Stimulated activated CD4-positive, alpha-beta T cell treated with anti-CD3 and anti-CD28 coated beads, Interleukin-2, amount 100 ng/mL, for 4 hours (primary cell): Measurements from ENCODE around the gene E2F6.

Experiments used
- DNase-seq: peaks from one replicate; pipeline ENCODE4 v3.0.0-alpha.2; 2020; ENCODE audit warnings: low read depth

Gene E2F6

DNA sequence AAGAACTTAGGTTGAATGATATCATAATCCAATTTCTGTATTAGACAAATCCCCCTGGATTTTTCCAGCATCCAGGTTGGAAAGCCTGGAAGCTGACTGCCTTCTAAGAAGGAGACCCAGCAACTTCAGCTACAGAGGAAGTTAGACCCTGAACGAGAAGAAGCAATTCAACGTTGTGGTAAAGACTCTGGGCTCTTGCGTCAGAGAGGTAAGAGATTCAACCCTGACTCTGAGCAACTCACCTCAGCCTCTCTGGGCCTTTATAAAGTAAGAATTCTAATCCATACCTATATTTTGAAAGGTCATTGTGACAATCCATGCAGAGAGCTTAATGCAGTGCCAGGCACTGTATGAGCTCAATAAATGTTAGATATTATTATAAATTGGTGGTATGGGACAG, 9.7 kb downstream of the E2F6 start:
- no peak for DNase-seq

DNA sequence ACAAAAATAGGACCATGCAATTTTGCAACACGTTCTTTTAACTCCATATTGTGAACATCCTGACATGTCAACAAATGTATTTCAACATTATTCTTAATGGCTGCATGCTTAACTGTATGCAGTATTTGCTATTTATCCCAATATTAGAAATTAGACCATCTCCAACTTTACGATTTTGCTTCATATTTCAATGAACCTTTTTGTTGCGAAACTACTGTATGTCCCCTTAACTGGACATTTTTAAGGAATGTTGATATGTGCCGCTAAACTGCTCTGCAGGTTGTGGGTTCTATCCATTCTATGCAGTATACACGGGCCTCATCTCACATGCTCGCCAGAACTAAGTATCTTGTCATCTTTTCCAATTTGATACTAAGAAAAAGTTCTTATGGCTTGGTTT, 11.1 kb downstream of the E2F6 start:
- DNase-seq: no peak

DNA sequence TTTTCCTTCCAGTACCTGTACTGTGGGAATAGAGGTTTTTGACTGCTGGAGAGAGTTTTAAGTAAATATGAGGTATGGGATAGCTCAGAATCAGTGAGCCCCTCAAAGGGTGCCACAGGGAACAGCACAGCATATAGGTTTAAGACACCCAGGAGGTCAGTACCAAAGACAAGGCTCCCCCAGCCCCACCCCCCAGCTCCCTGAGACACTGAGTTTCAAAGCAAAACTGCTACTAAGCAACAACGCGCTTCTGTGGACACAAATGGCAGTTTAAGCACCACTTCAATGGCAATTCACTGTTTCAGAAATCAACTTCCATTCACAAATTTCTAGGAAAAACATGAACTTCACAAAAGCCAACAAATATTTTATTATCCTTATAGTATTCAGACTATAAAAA, 15.2 kb downstream of the E2F6 start:
- DNase-seq: no peak

DNA sequence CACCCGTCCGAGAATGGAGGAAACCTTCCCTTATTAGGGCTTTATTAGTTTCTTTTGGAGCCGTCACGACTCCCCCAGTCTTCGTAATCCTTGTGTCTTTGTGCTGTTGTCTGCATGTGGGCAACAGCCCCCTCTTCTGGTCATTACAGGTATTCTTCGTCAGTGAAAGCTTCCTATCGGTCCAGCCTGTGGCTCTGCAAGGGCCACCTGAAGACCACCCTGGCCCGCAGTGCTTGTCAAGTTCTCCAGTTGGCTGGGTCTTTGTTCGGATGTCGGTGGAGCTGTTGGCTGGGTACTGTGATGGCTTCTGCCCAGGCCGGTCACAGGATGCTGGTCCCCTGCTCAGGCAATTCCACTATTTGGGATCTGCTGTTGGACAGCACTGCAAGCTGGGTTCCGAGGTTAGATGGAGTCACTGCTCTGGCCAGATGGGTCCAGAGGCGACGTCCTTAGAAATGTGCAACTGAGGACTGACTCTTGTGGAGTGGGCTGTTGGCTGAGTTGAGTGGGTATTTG, 19.2 kb downstream of the E2F6 start:
- DNase-seq: peak; percentile 19

DNA sequence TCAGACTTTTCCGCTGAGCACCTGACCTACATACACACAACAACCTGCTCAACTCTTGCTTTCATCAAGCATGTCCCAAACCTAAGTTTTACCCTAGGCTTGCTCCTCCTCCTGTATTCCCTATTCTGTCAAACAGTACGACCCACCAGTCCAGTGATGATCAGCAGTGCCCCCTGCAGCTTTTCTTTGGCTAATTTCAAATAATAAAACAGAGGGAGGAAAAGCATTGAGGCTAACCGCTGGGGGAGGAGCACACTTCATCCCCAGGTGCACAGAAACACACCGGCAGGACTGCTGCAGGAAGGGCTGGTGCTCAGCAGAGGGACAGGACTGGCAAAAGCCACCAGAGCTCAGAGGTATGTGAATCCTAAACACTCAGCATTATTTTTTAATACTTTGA, 21.2 kb downstream of the E2F6 start:
- no peak for DNase-seq

DNA sequence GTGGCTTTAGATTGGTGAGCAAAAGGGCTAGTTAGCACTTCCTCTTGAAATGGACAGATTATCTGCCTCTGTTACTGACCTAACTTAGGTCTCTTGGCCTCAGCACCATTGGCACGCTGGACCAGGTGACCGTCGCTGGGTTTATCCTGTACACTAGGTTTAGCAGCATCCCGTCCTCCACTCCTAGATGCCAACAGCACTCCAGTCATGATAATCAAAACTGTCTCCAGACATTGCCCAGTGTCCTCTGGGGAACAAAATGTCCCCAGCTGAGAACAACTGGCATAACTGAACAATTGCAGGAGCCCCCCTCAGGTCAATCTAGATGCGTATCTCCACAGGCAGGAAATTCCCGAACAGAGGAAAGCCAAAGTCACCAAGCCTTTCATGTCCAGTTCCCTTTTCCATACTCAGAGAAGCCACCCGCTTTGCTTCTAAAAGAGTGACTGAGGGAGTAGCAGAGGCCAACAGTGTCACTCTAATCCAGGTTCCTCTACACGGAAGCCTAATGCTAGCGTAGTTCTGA, 27.3 kb downstream of the E2F6 start:
- no peak for DNase-seq

DNA sequence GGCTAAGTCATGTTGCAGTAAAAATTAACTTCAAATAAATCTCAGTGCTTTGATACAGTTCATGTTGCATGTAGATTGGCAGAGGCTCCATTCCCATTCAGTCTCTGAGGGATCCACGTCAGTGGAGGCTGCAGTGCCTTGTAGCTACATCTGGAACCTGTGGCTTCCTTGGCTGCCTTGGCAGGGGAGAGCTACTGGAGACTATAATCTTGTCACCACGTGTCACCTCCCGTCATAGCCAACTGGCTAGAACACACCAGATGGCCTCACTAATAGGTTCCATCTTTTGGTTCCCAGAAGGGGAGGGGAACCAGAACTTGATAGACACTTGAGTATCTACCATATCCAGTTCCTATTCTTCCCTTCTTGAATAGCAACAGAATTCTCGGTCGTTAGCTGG, 28.4 kb downstream of the E2F6 start:
- DNase-seq: no peak

DNA sequence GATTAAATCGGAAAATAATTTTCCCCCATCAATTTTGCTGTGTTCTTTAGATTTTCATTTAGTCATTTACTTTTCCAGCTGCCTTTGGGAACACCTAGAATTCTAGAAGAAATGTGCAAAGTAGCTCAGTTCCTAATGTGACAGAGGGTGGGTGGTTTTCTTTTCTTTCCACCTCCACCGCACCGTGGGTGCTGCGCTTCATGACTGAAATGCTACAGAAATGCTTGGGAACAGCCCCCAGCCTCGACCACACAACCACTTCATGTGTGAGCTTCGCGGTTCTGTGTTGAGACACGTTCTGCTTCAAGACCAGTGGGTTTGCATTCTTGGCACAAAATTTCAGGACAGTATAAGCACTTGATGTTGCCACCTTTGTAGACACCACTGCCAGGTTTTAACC, 30.9 kb downstream of the E2F6 start:
- DNase-seq: no peak

DNA sequence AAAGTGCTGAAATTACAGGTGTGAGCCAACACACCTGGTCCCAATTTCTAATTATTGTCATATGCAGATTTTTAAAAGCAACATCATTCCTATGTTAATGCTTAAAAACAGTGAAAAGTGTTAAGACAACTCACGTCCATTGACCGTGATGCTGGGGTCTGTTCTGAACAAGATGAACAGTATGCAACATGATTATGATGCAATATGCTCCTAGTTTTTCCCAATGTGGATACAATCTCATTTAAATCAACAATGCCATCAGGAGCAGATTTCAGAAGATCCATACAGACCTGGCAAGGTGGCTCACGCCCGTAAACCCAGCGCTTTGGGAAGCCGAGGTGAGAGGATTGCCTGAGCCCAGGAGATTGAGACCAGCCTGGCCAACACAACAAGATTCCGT, 31.5 kb downstream of the E2F6 start:
- DNase-seq: no peak

DNA sequence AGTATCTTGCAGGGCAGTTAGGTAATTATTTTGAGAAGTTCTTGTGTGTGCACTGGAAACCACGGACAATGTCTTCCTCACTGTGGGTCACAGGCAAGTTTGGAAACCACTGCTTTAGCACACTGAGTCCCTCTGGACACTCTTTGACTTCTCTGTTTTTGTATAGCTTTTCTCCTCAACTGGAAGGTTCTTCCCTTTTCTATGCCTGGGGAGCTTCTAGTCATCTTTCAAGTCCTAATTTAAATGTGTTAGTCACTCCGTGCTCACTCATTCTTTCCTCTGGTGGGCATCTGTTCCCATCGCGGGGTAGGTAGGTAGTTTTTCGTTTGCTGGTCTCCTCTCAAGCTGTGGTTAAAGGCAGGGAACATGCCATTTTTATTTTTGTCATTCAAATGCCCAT, 32.1 kb downstream of the E2F6 start:
- DNase-seq: no peak

DNA sequence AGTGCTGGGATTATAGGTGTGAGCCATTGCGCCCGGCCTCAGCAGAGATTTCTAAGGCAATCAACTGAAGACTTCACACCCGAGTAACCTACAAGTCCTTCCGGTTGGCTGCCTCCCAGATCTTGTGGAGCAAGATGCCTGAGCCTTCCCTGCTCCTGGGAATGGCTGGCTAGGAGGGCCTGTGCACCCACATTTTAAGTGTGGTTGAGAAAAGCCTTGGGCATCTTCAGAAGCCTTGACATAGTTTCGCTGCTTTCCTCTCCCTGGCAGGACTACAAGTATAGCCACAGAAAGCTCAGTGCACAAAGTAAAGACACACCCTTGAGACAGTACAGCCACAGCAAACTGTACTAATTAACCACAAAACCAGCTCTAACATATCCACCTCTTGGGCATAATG, 35.2 kb downstream of the E2F6 start:
- DNase-seq: no peak

DNA sequence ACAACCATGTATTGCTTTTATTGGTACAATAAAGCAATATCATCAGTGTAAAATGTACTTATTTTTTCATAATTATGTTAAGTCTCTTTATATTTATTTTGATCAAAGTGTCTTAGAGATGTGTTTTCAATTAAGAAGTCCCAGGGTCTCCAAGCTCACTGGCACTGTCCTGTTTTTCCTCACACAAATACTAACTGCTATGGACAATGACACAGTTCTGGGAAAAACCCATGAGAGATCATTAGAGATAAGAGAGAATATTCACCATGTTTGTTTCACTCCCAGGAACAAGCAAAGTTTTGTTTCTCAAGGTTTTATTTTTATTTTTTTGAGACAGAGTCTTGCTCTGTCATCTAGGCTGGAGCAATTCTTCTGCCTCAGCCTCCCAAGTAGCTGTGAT, 38.7 kb downstream of the E2F6 start:
- no peak for DNase-seq

DNA sequence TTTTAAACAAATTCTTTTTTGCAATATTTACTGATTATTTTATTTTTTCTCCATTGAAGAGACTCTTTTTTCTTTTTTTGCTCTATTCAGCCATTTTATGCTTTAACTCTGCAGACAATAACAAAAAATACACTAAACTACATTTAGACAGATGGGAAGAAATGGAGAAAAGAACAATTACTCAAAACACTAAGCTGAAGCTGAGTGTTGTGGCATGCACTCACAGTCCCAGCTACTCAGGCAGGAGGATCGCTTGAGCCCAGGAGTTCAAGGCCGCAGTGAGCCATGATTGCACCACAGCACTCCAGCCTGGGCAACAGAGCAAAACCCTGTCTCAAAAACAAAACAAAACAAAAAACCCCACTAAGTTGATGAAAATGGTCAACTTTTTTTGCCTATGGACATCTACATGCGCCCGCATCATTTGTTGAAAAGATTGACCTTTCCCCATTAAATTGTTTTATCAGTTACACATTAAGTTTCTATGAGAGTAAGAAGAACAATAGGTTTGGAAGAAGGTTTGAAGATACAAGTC, 43.0 kb downstream of the E2F6 start:
- no peak for DNase-seq

DNA sequence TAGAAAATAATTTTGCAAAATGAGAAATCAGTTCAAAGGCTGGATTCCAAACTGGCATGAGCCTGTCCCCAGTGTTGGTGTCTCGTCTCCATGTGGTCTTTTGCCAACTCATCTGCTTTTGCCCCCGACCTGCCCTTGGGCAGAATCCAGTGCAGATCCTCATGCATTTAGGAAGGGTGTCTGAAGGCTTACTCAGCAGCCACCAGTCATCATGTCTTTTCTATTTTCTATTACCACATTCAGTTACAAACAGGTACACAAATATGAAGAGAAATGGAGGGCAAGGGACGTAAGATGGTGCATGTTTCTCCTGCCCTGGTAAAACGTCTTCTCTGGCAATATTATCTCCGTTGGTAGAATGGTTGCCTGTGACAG, 43.5 kb downstream of the E2F6 start:
- no peak for DNase-seq

DNA sequence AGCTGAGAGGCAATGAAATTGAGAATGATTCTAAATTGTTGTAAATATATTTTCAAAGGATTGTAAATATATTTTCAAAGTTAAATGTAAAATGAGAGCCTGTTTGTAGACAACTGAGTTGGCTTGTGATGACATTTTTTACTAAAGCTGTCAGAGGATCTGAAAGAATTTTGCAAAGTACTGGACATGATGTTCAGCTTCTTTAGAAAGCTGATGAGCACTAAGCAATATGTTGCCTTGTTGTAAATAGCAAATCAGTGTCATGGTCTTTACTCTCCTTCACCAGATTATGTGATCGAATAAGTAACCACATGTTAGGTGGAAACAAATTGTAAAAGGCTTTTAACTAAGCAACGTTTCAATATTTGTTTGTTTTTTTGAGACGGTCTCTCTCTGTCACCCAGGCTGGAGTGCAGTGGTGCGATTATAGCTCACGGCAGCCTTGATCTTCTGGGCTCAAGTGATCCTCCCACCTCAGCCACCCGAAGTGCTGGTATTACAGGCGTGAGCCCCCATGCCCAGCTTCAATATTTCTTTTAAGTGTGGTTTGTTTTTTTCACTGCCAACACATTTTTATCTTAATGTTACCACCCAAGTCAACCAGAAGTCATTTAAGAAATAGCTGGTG, 44.0 kb downstream of the E2F6 start:
- DNase-seq: no peak

DNA sequence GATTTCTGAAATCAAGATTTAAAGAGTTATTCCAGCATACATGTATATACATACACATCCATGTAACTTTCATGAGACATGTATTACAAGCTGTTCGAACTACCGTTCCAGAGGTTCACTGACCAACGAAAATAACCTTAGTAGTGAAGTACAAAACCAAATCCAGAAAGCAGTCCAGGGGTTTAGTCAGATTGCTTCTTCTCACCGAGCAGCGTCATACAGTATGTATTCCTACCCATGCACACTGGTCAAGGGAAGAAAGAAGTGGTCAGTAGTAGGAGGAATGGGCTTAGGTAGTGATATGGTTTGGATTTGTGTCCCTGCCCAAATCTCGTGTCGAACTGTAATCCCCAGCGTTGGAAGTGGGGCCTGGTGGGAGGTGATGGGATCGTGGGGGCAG, 45.3 kb downstream of the E2F6 start:
- no peak for DNase-seq

DNA sequence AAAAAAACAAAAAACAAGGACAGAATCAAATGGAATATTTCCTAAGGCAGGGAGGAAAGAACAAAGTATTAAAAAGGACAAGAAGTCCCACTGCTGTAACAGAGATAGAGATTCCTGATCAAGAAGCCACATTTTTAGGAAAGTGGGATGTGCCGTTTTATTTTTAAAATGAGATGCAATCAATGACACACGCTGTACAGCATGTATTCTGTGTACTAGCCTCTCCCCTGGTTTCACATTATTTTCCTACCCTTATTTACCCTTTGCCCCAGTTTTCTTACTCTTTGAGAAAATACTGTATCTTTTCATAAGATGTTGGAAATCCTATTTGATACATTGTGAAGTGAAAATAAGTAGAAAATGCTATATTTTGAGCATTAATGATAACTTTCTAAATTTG, 45.8 kb downstream of the E2F6 start:
- DNase-seq: no peak

DNA sequence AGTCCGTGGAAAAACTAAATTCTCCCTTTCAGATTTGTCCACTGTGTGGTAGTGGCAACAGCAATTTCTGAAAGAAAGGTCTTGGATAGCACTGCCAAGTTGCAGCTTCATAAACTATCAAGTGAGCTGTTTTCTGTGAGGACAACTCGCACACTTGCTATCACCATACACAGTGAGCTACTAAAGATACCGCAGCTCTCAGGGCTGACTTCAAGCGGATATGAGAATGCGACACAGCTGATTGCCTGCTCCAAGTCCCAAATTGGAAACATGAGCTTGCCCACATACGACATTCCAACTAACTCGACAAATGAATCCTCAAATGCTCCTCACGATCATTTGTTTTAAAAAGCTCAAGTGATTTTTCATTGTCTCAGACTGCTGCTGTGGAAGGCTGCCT, 46.2 kb downstream of the E2F6 start:
- DNase-seq: no peak

DNA sequence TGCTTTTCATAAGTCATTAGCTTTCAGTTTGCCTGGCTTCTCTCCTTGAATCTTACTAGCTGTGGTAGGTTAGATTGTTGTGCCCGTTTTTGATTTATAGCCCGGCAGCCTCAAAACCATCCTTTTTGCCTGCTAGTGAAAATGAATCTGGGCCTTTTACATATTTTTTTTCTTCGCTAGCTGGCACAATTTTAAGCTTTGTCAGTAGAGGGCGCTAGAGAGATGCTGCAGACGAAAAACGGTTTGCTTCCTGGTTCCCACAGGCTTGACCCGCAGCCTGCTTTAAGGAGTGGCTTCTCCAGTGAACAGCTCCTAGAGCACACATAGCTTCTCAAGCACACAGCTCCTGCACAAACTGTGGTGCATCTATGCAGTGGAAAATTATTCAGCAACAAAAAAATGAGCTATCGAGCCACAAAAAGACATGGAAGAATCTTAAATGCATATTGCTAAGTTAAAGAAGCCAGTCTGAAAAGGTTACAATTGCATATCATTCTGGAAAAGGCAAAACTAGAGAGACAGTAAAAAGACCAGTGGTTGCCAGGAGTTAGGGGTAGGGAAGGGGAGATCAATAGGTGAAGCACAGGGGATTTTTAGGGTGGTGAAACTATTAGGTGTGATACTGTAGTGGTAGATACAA, 47.9 kb downstream of the E2F6 start:
- no peak for DNase-seq

DNA sequence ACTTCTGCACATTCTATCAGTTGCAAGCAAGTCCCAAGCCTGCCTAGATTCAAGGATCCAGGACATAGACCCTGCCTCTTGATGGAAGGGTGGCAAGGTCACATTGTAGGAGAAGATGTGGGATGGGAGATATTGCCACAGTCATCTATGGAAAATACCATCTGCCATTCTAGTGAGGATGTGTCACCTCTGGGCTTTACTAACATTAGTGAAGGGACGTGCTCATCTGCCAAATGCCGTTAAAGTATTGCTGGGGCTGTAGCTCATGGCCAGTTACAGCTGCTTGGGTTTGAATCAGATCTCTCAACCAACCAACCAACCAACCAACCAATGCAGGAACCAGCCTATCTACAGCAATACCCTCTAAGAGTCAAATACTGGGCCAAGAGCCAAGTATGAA, 49.0 kb downstream of the E2F6 start:
- no peak for DNase-seq

DNA sequence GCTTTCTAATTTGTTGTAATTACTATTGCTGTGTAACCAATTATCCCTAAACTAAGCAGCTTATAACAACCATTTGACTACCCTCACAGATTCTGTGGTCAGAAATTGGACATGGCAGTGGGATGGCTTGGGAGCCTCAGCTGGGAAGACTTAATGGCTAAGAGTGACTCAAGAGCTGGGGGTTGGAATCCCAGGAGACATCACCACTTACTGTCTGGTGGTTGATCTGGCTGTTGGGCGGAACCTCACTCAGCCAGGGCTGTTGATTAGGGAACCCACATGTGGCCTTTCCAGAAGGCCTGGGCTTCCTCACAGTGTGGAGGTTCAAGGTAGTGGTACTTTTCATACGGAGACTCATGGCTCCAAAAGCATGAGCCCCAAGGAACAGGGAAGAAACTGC, 49.8 kb downstream of the E2F6 start:
- no peak for DNase-seq

DNA sequence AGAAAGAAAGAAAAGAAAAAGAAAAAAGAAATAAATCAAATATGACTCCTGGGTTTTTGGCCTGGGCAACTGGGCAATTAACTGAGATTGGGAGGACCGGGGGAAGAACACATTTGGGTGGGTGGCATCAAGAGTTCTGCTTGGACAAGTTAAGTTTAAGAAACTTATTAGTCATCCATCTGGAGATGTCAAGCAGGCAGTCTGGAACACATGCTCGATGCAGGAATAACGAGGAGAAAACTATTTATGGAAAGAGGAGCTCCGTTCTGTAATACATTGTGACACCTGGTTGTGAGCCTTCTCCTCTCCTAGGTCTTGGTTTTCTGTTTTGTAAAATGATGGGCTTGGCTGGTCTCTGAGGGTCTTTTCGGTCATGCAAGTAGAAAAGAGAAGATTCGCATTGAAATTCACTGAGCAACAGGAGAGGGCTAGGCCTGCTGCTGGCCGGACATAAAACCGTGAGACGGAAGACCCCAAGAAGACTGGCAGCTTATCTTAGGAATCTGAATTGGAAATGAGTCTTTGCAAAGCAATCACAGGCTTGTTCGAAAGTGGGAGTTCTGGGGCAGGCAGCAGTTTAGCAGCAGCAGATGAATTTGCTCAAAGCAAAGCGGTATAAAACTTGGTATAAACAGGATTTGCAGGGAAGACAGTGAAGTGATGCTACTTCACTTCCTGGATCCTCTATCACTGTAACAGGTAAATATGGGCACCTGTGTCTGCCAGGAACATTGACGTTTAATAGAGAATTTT, 51.4 kb downstream of the E2F6 start:
- no peak for DNase-seq

DNA sequence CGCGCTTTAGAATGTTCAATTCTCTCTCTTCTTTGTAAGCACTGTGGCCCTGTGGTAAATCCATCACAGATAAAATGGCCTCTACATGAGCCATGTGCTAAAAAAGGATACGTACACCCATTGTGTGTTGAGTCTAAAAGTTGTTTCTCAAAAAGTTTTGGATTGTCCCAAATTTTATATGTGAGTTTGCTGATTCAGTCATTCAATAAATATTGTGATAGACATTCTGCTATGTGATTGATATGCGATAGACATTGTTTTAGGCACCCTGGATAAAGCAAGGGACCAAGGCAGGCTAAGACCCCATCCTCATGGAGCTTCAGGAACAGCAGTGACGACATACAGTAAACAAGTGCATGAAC, 53.5 kb downstream of the E2F6 start:
- DNase-seq: no peak
